Kidney (tissue), 14 donors: Measurements from ENCODE around the gene C18orf63. TPM values are rescaled to one million over a fixed set of nuclear protein-coding genes. Genes with fewer than 3 reads are reported as not detected.

Experiments used
- DNase-seq, 5 donors: peaks; one replicate each; pipeline ENCODE4 v3.0.0-alpha.2; 2013 to 2020
- FAIRE-seq: peaks from 2 replicates; lab custom pipeline; 2012; peaks lifted over from hg19 to GRCh38; lab: Jason Lieb, UNC
- H3K27ac ChIP-seq, 2 donors: one replicate each; pipeline ENCODE4 v1.7.0; 2013; ENCODE audit warnings: low read depth in 2 of 2, low read length in 2 of 2, inconsistent platforms in 1 of 2
- H3K27me3 ChIP-seq: one replicate; pipeline ENCODE4 v1.7.1; 2013; ENCODE audit warnings: low read length, inconsistent platforms; ENCODE audit not compliant: control insufficient read depth, insufficient read depth
- H3K36me3 ChIP-seq, 3 donors: one replicate each; pipeline versions ENCODE4 v1.7.0 to v1.7.1; 2013; ENCODE audit warnings: low read length in 3 of 3, control low read depth in 1 of 3, inconsistent platforms in 1 of 3; ENCODE audit not compliant: insufficient read depth in 3 of 3, control insufficient read depth in 2 of 3
- H3K4me1 ChIP-seq, 3 donors: one replicate each; pipeline versions ENCODE4 v1.7.0 to v1.7.1; 2013; ENCODE audit warnings: low read length in 3 of 3, inconsistent platforms in 1 of 3, low read depth in 1 of 3; ENCODE audit not compliant: control insufficient read depth in 2 of 3, insufficient read depth in 2 of 3
- H3K4me3 ChIP-seq, 3 donors: one replicate each; pipeline versions ENCODE4 v1.7.0 to v1.8.1; 2013; ENCODE audit warnings: low read length in 3 of 3, control low read depth in 1 of 3, inconsistent platforms in 1 of 3
- H3K9ac ChIP-seq, 3 donors: one replicate each; pipeline versions ENCODE4 v1.7.0 to v1.7.1; 2013; ENCODE audit warnings: low read length in 3 of 3, control low read depth in 1 of 3, inconsistent platforms in 1 of 3
- H3K9me3 ChIP-seq, 3 donors: one replicate each; pipeline versions ENCODE4 v1.7.0 to v1.7.1; 2013; ENCODE audit warnings: low read length in 3 of 3, control low read depth in 1 of 3, inconsistent platforms in 1 of 3; ENCODE audit not compliant: control insufficient read depth in 2 of 3, insufficient read depth in 1 of 3
- CTCF ChIP-seq: IDR thresholded peaks from 3 replicates; pipeline ENCODE4 v1.5.1; 2012; ENCODE audit warnings: mild to moderate bottlenecking, moderate library complexity, borderline replicate concordance; ENCODE audit not compliant: insufficient read depth; ENCODE audit errors: extremely low read depth
- intact Hi-C: fragments of 100-400 bp; cut with DNase I; formaldehyde crosslinking; loops from one replicate; pipeline ENCODE4 v1.11.1; 2022
- polyA plus RNA-seq: library from polyadenylated mRNA; stranded (reverse); fragments of 350-450 nt; fragmentation: Illumina TruSeq; extraction: RNeasy Lipid Tissue Mini Kit (QIAGEN cat#74804); gene quantifications from one replicate; pipeline ENCODE4 v1.2.3, GENCODE V29; 2014; ENCODE audit warnings: low read depth, low replicate concordance; ENCODE audit not compliant: insufficient read depth
- total RNA-seq: library from RNA; stranded (reverse); fragmentation: NEBNext Ultra II Directional; extraction: Animal tissue kit (Norgen Biotek cat#: 25700); gene quantifications from one replicate; pipeline ENCODE4 v1.2.1, GENCODE V29; 2021
- donor health status: control.
- donor health status: control.
- donor health status: control.
- donor health status: control.
- donor health status: control.
- donor health status: DM: yes; HTN: yes; CAD: no.
- donor health status: Normal renal cell carcinoma (clear cell type).

Gene C18orf63
- total and polyA plus RNA-seq, 2 donors from 2014 or later, result not detected

GRCh38 chr18:74311000-74311399, 4.6 kb upstream of the C18orf63 start:
- no peaks in the 10 kb centered on the region for H3K36me3 ChIP-seq
- H3K9me3 ChIP-seq, result no peaks in the 10 kb centered on the region
- no peak for TF ChIP-seq CTCF
- DNase-seq (no peak), FAIRE-seq (no peak)
- intact Hi-C loops, result no loop called here
- no peaks in the 10 kb centered on the region for H3K27me3 ChIP-seq
- no peak overlapping the region for H3K27ac ChIP-seq
- H3K4me1 ChIP-seq, result peaks cover 0 to 5% (median 0%) of the 10 kb centered on the region in 3 donors
- H3K9ac ChIP-seq, result no peak overlapping the region
- H3K4me3 ChIP-seq, result no peak overlapping the region

GRCh38 chr18:74314759-74315463, 728 bp upstream of the C18orf63 start:
- FAIRE-seq, result no peak
- intact Hi-C loops, result no loop called here

GRCh38 chr18:74316257-74317170, 875 bp downstream of the C18orf63 start:
- peaks cover 0 to 4% (median 0%) of the 10 kb centered on the region in 3 donors for H3K4me1 ChIP-seq
- no peak for TF ChIP-seq CTCF
- H3K9ac ChIP-seq, result no peak overlapping the region
- H3K9me3 ChIP-seq, result no peaks in the 10 kb centered on the region
- no peaks in the 10 kb centered on the region for H3K36me3 ChIP-seq
- H3K27me3 ChIP-seq, result no peaks in the 10 kb centered on the region
- peak in 3 of 5 donors; percentile 45 to 63 (median 52) for DNase-seq
- intact Hi-C loops, result no loop called here
- no peak overlapping the region for H3K4me3 ChIP-seq
- no peak for FAIRE-seq
- H3K27ac ChIP-seq, result no peak overlapping the region

More at GRCh38 chr18:74314759-74315463, 728 bp upstream of the C18orf63 start:
- Histone ChIP-seq H3K4me3 (no peak overlapping the region), H3K9ac (no peak overlapping the region), H3K27me3 (no peaks in the 10 kb centered on the region), H3K9me3 (no peaks in the 10 kb centered on the region), H3K27ac (no peak overlapping the region), H3K4me1 (peaks cover 0 to 9% (median 0%) of the 10 kb centered on the region in 3 donors), H3K36me3 (no peaks in the 10 kb centered on the region)
- DNase-seq, result no peak
- TF ChIP-seq CTCF, result no peak
